Measurements from ENCODE around the gene SHBG.

- TF ChIP-seq GATA3 (IDR thresholded peaks at IDR 0.05; ENCODE audit: low read depth, low read length), result no peak
- no peak for TF ChIP-seq GATA2 (IDR thresholded peaks at IDR 0.05; ENCODE audit: low read depth, low read length)
Observed at GRCh38 chr17:7586673-7587419, 43.1 kb upstream of the SHBG start.

Measured in SH-SY5Y (cell line).